Measurements from ENCODE around the gene STIM2.

DNA sequence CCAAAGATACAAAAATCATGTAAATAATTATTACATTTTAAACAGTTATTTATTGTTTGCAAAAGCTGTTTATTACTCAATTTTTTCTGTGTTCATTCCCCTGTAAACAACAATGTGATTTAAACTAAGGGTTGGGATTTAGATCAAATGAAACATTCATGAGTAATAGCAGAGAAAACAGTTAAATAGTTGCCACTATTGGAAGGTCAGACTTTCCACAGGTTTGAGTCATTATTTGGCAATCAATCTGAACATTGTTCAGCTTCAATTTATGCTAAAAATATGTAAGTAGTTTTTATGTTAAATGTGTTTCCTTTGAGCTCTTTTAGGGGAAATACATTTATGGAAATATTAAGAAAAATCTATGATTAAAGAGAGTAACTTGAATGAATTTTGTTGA, 144.9 kb downstream of the STIM2 start:
- TF ChIP-seq EZH2 (IDR thresholded peaks at IDR 0.05; ENCODE audit: borderline replicate concordance, insufficient read depth, low read depth, low read length, poor library complexity, severe bottlenecking): no peak
- TF ChIP-seq, protein P1, sequence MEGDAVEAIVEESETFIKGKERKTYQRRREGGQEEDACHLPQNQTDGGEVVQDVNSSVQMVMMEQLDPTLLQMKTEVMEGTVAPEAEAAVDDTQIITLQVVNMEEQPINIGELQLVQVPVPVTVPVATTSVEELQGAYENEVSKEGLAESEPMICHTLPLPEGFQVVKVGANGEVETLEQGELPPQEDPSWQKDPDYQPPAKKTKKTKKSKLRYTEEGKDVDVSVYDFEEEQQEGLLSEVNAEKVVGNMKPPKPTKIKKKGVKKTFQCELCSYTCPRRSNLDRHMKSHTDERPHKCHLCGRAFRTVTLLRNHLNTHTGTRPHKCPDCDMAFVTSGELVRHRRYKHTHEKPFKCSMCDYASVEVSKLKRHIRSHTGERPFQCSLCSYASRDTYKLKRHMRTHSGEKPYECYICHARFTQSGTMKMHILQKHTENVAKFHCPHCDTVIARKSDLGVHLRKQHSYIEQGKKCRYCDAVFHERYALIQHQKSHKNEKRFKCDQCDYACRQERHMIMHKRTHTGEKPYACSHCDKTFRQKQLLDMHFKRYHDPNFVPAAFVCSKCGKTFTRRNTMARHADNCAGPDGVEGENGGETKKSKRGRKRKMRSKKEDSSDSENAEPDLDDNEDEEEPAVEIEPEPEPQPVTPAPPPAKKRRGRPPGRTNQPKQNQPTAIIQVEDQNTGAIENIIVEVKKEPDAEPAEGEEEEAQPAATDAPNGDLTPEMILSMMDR (IDR thresholded peaks at IDR 0.05): no peak

Data from B cell (primary cell).